HG03108 (cell line): ENCODE results near the gene RPL10A.

ENCODE experiments used
- ATAC-seq: cut with Tn5 transposase; IDR thresholded peaks from one replicate; pipeline ENCODE4 v1.9.1; 2021; ENCODE audit warnings: moderate library complexity; ENCODE audit not compliant: unreplicated experiment

RPL10A gene

DNA sequence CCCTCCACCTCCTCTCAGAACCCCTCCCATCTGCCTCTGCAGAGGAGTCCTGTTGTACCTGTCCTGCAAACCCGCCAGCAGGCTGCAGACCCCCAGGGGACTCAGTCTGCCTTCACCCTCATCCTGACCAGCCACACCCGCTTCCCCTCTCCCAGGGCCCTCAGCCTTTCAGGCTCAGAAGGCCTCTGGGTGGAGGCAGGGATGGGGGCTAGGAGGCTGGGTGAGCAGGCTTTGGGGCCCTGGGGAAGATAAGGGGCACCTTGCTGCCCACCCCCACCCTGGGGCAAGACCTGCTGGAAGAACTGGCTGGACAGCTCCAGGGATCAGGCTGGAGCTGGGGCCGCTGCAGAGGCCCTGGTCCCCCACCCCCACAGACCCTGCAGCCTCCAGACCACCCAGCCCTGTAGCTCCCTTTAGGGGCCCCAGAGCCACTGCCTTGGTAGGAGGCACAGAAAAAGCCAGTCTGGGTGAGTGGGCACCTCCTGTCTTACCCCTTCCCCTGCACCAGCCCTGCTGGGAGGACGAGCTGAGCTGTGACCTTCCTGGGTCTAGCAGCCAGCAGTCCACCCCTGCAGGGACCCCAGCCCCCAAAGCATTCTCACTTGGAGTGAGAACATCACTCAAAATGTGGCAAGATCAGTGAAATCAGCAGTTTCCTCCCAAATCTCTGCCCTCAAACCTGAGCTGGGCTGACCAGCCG lies 23.5 kb downstream of the RPL10A start:
- no peak for ATAC-seq

DNA sequence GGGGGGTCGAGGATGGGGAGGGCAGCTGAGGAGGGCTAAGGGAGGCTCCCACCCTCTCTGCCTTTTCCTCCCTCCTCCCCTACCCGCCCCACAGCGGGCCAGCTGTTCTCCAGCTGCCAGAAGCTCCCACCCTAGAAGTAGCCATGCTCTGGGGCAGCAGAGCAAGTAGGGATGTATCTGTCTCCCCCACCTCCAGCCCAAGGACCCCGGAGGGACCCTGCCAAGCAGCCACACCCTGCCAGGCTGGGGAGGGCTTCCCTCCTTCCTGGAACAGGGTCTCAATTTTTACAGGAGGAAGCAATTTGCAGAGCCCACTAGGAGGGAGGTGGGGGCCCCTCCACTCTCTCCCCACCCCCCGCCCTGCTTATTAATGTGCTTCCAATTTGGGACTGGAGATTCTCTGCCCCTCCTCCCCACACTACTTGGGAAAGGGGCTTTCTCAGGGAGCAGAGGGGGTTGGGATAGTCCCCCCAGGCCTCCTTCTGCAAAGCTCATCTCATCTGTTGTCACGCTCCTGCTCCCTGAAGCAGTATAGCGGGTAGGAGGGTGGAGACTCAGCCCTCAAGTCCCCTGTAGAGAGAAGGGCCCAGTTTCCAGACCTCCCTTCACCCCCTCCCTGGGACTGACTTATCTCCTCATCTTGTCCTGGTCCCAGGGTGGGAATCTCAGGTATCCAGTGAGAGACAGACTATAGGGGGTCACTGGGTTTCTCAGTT lies 24.2 kb downstream of the RPL10A start:
- ATAC-seq, result no peak

DNA sequence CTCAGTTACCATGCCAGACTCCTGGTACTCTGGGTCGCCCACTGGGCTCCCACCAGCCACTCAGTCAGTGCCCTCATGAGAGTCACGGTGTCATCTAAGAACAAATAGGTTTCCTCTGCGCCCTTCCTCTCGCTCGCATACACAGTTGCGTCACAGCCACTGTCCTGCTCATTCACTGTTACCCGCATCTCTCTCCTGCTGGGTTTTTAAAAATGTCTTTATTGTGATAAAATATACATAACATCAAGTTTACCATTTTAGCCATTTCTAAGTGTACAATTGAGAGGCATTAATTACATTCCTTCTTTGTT lies 24.7 kb downstream of the RPL10A start:
- no peak for ATAC-seq

DNA sequence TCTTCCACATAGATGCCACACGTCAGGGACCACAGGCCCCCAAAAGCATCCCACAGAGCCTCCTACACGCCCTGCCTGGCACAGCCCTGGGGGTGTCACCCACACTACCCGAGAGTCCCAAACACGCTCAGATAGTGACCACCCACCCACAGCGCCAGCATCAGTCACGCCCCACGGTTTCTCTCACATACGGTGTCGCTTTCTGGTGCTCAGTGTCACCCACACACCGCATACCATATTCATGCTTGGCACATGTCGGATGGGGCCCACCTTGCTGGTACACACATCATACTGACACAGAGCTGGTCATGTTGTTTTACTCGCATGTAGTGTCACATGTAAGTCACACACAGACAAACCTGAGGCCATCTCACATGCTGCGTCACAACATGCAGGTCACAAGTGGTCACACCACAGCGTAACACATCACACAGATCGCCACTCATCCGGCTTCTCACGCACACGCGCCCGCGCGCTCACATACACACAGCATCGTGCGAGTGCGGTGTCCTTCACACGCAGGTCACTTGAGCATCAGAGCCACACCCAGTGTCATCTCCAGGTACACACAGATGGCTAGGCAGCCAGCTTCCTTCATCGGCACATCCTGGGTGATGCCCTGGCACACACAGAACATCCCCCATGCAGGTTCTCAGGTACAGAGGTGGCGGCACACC lies 25.2 kb downstream of the RPL10A start:
- ATAC-seq, result no peak

DNA sequence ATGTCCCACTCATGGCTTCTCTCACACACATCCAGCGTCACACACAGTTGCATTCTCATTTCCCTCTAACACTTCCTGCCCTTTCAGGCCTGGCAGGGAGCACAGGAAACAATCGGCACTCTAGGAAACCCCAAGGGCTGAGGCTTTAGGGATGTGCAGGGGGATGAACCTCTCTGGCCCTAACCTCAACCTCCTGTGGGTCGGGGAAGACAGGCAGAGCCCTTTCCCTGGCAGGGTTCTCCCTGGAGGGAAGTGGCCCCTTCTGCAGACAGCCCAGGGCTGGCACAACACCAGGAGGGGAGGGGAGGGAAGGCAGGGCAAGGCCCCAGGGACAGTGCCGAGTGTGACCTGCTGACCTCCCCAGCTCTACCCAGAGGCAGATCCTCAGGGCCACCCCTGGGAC lies 26.0 kb downstream of the RPL10A start:
- ATAC-seq, result no peak

DNA sequence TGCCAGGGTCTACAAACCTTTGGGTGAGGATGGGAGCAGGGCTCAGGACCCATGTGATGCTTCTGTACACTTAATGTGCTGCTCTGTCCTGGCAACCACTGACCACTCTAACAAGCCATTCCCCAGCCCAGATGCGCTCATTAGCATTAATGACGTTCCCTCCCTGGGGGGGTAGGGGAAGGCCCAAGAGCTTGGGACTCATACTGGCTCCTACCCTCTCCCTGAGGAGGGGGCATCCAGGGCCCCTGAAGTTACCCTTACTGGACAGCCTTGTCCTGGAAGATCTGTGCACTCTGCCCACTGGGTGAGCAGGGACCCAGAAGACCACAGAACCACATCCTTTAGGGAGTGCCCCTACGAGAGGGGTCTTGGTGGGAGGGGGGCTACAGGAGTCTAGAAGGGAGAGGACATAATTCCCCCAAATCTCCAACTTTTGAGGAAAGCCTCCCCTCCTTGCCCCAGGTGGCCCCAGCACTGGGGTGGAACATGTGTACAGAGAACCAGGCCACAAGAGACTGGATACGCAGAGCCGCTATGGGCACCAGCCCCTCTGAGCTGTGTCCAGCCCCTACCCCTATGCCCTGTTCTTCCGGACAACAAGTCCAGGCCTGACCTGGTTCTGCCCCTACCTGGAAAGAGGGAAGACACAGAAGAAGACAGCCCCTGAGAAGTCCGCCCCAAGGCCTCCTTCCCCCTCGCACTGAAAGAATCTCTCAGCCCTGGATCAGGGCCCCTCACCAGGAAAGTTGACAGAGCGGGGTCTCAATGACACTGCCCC lies 27.2 kb downstream of the RPL10A start:
- no peak for ATAC-seq

DNA sequence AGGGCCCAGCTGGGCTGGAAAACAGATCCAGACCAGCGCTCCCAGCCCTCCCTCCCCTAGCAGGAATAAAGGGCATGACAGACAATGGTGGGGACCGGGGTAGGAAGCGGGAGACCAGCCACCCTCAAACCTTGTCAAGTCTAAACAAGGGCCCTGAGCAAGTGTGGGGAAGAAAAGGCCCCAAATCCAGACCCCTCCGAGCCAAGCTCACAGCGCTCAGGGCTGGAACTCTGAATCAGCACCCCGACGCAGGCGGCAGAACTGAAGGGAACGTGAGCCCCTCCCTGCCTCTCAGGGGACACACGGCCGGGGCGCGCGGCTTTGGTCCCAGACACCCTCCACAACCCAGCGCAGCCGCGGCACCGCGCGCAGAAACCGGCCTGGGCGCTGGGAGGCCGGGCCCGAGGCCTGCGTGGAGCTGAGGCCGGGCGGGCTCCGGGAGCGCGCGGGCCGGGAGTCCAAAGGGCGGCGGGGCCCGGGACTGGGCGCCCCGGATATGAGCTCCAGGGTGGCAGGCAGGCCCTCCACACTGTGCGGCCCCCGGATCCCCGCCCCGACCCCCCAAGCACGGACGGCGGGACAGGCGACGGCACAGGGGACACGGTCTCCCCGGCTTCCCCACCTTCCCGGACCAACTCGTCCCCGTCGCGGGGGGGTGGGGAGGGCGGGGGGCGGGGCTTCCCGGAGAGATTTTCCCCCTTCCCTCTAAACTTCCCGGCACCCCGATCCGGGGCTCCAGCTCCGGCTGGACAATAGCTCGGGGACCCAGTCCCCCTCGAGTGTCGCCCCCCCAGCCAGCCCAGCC lies 28.0 kb downstream of the RPL10A start:
- no peak for ATAC-seq

DNA sequence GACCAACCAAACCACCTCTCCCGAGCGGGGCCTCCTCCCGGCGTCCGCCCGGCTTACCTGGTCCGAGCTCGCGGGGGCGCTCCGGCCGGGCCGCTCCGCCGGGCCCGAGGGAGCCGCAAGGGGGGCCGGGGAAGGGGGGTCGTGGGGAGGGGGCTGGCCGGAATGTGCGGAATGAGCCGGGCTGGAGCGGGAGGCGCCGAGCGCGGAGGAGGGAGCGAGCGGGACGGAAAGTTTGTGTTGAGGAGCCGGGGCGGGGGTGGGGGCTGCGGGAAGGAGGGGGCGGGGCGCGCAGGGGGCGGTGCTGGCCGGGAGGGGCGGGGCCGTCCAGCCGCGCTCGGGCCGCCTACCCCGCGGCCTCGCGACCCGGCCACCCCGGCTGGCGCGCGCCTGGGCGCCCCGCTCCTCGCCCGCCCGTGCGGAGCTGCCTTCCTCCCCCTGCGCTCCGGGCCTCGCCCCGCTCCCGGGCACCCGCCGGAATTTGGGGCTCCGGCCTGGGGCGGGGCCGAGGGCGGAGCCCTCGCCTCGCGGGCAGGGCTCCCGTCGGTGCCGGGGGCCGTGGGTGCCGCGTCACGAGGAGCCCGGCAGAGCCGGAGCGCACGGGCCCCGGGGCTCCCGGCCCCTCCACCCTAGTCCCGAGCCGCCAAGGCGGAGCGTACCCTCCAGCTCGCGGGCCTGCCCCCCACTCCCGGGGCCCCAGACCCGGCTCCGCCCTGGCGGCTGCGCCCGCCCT lies 28.8 kb downstream of the RPL10A start, which contains the start of gene TEAD3:
TSS of gene TEAD3 (minus strand) at position 239 of the 730 bp plus-strand sequence.
- ATAC-seq, result no peak

DNA sequence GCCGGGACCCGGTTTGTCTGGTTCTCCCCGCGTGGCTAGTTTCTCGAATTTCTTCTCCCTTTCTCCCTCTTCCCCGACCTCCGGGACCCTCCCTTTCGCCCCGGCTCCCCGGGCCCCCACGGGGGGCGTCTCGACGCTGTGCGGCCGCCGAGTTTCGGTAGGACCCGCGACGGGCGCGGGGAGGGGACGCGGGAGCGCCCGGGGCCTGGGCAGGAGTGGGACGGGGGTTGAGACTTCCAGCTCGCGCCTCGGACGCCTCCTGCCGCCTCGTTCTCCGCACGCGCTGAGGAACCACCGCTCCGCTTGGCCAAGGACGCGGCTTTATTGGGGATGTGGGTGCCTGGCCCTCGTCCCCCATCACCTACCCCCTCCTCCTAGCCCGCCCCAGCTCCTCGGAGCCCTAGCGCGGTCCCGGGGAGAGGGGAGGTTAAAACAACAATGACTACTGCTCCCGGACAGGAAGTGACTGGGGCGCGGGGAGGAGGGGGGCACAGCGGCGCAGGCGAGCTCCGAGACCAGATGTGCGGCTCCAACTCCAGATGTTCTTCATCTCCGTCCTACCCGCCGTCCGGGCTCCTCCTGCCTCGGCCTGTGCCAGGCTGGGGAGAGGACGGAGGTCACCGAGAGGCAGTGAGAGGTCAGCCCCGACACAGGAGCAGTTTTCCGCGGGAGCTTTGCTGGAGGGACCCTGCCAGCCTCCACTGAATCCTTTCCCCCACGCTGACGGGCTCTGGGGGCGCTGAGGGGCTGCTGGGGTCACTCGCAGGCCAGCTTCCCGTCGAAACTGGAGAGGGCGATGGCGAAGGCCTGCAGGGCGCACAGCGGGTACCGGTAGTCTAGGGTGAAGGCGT lies 29.6 kb downstream of the RPL10A start:
- no peak for ATAC-seq

DNA sequence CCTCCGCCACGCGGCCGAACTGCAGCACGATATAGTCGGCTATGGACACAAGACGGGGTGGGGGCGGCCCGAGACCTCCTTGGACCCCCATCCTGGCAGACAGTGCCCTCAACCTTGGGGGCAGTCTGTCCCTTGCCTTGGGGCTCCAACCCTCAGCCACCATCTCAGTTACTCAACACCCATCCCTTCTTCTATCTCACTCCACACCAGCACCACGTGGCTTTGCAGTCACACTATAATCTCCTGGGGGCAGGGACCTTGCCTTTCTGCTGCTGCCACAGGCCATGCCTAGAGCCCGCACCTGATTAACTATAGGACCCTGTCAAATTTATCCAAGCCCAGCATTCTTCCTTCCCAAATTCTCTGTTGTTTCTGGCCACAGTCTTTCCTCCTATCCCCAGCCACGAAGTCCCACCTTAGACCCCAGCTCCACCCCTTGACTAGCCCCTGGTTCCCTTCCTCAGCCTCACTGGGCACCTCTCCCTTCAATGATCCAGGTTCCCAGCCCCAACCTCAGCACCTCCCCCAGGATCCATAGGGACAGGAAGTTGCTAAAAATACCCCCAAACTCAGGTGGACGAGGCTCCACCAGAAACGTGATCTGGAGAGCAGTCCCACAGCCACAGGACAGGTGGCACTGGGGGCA lies 30.3 kb downstream of the RPL10A start:
- ATAC-seq, result no peak

DNA sequence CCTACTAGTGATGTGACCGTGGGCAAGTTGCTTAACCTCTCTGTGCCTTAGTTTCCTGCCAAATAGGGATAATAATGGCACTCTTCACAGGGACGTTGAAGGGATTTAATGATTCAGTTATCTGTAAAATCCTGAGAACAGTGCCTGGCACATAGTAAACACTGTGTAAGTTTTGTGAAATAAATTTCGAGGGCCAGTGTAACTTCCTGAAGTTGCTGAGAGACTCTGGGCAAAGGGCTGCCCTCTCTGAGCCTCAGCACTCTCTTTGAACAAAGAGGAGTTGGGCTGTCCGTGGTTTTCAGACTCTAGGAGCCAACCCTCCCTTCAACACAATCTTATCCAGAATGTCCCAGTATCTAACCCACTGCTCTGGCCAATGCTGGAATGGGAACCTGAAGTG lies 31.2 kb downstream of the RPL10A start:
- ATAC-seq, result no peak

DNA sequence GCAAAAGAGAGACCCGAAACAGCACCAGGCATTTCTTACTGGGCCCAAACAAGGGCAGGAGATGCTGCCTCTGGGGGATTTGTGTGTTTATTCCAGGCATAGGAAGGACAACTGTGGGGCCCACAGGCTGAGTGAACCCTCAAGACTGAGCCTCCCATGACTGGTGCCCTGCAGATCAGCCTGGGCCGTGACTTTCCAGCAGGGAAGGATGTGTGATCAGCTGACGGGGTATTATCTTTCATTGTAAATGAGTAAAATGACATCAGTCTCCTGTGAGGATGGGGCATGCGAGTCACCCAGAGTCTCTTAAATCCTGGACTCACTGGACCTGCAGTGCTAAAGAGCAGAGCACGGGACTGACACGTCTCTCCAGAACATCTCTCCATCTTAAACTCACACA lies 32.6 kb downstream of the RPL10A start:
- ATAC-seq, result no peak

DNA sequence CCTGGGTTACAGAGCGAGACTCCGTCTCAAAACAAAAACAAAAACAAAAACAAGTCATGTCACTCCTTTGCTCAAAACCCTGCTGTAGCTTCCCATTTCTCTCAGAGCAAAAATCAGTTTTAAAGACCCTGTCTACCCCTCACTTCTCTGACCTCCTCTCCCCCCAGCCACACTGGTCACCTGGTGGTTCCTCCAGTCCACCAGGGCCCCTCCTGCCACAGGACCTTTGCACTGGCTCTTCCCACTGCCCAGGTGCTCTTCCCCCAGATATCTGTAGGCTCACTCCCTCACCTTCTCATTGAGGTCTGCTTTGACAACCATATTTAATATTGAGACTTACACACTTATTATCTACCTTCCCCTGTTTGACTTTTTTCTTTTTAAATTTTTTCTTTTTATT lies 33.6 kb downstream of the RPL10A start:
- ATAC-seq, result no peak

DNA sequence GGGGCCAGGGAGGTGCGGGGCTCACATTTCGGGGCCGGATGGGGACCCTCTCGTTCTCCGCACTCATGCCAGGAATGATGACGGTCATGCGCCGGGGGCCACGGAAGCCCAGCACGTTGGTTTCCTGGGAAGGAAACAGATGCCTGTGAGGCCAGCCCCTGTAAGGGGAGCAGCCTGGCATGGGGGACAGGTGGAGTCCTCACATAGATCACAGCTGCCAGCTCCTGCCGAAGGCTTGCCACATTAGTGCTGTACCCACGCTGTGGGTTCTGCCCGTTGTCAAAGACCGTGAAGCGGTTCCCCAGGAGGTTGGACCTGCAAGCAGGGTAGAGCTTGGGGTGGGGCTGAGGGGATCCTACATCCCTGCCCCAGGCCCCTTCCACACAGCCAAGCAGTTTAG lies 35.3 kb downstream of the RPL10A start:
- ATAC-seq, result no peak

DNA sequence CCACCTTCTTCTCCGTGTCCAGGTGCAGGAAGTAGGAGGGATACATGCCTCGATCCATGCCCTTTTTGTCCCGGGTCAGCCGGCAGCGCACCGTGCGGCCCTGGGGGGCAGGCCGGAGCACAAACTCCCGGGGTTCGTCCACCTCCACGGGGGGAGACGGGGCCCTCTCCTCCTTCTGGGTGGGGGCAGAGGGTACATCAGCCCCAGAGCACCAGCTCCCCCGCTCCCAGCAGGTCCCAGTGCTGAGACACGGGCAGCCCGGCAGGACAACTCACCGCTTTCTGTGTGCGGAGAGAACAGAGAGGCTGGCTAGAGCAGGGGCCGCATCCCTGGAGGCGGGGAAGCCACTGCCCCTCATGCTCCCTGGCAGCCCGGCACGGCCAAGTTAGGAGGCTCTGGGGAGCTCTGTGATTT lies 37.8 kb downstream of the RPL10A start:
- ATAC-seq, result no peak

DNA sequence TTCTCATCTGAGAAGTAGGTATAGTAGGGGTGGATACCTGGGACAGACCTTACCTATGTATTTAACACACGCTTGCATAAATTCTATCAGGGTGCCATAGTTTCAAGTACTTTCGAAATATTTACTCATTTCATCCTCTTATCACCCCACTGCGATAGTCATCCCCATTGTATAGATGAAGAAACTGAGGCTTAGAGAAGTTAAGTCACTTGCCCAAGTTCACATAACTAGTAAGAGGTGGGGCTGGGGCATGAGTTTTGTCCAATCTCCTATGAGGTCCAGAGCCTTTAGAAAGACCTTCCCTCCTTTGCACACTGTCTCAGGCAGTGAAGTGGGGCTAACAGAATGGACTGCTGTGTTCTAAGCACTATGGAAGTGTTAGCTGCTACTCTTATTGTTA lies 38.3 kb downstream of the RPL10A start:
- no peak for ATAC-seq

DNA sequence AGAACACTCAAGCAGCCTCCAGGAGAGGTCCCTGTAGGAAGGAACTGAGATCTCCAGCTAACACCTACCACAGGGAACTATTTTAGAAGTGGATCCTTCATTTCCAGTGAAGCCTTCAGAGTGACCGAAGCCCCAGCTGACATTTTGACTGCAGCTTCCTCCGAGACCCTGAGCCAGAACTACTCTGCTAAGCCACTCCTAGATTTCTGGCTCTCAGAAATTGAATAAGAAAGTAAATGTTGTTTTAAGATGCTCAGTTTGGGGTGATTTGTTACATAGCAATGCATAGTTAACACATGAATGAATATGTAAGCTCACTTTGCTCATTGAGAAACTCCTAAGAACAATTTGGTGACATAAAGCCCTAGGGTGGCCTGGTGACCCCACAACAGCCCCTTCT lies 39.0 kb downstream of the RPL10A start:
- ATAC-seq, result no peak

DNA sequence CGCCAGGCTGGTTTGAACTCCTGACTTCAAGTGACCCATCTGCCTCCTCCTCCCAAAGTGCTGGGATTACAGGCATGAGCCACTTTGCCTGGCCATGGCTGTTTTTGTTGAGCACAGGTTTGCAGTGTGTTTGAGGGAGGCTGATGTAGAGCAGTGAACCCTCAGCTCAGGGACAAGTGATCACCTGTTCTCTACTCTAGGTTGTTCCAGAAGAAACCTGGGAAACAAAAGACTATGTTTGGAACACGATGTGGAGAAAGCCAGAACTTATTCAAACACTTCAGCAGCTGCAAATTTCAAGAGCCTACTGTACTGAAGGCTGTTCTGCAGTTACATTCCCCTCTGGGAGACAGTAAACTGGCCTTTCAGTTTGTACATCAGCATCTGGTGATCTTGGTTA lies 39.8 kb downstream of the RPL10A start:
- ATAC-seq, result no peak

DNA sequence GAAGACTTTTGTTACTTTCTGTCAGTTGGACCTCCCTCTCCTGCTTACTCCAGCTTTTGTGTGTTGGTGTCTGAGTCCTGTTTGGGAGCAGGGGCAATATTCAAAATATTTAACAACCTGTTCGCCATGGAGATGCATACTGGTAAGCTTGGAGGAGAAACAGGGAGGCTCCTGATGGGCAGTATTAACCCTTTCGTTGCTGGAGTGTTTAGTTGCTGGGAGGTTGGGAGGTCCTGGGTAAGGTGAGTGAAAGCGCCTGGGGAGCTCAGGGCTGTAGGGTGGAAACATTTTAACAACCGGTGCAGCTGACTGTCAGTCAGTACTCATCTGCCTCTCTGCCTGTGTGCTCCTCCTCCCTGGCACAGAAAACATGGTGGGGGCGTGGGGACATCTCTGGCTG lies 40.3 kb downstream of the RPL10A start:
- ATAC-seq, result no peak
